Lung (tissue), 12 donors: ENCODE measurements around the gene KCND3. TPM values are rescaled to one million over a fixed set of nuclear protein-coding genes. Genes with fewer than 3 reads are reported as not detected.

Experiments
- ATAC-seq: fragments of 200-7000 bp; cut with Tn5 transposase; one replicate; pipeline ENCODE4 v1.9.1; 2020; ENCODE audit warnings: moderate number of reproducible peaks; ENCODE audit not compliant: insufficient read depth, low FRiP score
- DNase-seq, 3 donors: peaks; one replicate each; pipeline ENCODE4 v3.0.0-alpha.2; 2013 to 2017
- H3K27ac ChIP-seq, 2 donors: one replicate each; pipeline ENCODE4 v1.5.1; 2013; ENCODE audit warnings: mild to moderate bottlenecking in 2 of 2, moderate library complexity in 2 of 2, control low read depth in 1 of 2, inconsistent platforms in 1 of 2, low read depth in 1 of 2, low read length in 1 of 2
- H3K27me3 ChIP-seq, 3 donors: one replicate each; pipeline ENCODE4 v1.5.1; 2013; ENCODE audit warnings: low read length in 2 of 3; ENCODE audit not compliant: control insufficient read depth in 3 of 3, insufficient read depth in 3 of 3
- H3K36me3 ChIP-seq, 4 donors: one replicate each; pipeline ENCODE4 v1.5.1; 2013; ENCODE audit warnings: low read length in 4 of 4, mild to moderate bottlenecking in 1 of 4, moderate library complexity in 1 of 4; ENCODE audit not compliant: control insufficient read depth in 4 of 4, insufficient read depth in 4 of 4
- H3K4me1 ChIP-seq, 5 donors: one replicate each; pipeline ENCODE4 v1.5.1; 2013; ENCODE audit warnings: low read length in 5 of 5, mild to moderate bottlenecking in 2 of 5, moderate library complexity in 1 of 5; ENCODE audit not compliant: control insufficient read depth in 5 of 5, insufficient read depth in 5 of 5
- H3K4me3 ChIP-seq: one replicate; pipeline ENCODE4 v1.5.1; 2013; ENCODE audit warnings: mild to moderate bottlenecking, control low read depth, moderate library complexity
- H3K9ac ChIP-seq, 2 donors: one replicate each; pipeline ENCODE4 v1.5.1; 2013; ENCODE audit warnings: low read length in 2 of 2, control low read depth in 1 of 2; ENCODE audit not compliant: insufficient read depth in 1 of 2
- H3K9me3 ChIP-seq, 4 donors: one replicate each; pipeline ENCODE4 v1.5.1; 2013; ENCODE audit warnings: low read length in 3 of 4, mild to moderate bottlenecking in 1 of 4, moderate library complexity in 1 of 4; ENCODE audit not compliant: control insufficient read depth in 4 of 4, insufficient read depth in 3 of 4
- WGBS, 2 donors: extraction: QIAGEN DNeasy Blood & Tissue Kit; methylation state at CpG; one replicate each; pipeline ENCODE4 v1.1.7; 2013; 5-methylcytosine and 5-hydroxymethylcytosine counted together
- polyA plus RNA-seq, 2 donors: library from polyadenylated mRNA; stranded (reverse); fragments of 200-250 nt; gene quantifications; one replicate each; pipeline ENCODE4 v1.2.1, GENCODE V29; 2013
- total RNA-seq, 2 donors: library from RNA; depleted of rRNA in 1 of 2; stranded (reverse); fragments of >200 nt in 1 of 2; gene quantifications; one replicate each; pipeline ENCODE4 v1.2.1, GENCODE V29; 2014 to 2021
- TF ChIP-seq, protein P1 (sequence below): IDR thresholded peaks from 2 replicates; pipeline ENCODE4 v1.5.1; 2012; ENCODE audit warnings: mild to moderate bottlenecking; ENCODE audit errors: control extremely low read depth, extremely low read depth
- donor health status: control.
- donor health status: control.
- donor health status: Bipolar disorder and iron deficiency.
- donor health status: healthy.
- donor health status: DM: yes; HTN: yes; CAD: no.

The KCND3 gene
- total and polyA plus RNA-seq, 4 donors: 1.3 to 12.1 (median 4.9) TPM

DNA sequence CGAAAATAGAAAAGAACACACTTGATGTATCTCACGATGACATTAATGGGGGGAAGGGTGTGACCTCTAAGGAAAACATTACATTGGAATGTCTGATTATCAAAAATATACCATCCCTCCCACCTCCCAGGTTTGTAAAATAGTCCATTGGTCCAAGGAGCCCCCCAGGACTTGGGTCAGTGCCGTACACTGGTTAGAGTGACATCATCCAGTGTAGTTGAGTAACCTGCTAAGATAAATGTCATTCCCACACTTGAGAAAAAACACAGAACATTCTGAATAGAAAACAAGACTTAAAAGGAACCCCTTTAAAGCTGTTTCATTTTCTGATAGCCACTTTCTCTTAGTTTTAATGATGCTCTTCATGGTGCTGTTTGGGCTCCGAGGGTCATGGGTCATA is 218.6 kb downstream of the KCND3 start:
- Histone ChIP-seq H3K27me3 (no peaks in the 10 kb centered on the region), H3K4me1 (no peaks in the 10 kb centered on the region), H3K4me3 (no peak overlapping the region), H3K9ac (no peak overlapping the region), H3K27ac (no peak overlapping the region), H3K36me3 (peaks cover under 1 to 20% (median 12%) of the 10 kb centered on the region in 4 donors), H3K9me3 (no peaks in the 10 kb centered on the region)
- TF ChIP-seq, protein P1, sequence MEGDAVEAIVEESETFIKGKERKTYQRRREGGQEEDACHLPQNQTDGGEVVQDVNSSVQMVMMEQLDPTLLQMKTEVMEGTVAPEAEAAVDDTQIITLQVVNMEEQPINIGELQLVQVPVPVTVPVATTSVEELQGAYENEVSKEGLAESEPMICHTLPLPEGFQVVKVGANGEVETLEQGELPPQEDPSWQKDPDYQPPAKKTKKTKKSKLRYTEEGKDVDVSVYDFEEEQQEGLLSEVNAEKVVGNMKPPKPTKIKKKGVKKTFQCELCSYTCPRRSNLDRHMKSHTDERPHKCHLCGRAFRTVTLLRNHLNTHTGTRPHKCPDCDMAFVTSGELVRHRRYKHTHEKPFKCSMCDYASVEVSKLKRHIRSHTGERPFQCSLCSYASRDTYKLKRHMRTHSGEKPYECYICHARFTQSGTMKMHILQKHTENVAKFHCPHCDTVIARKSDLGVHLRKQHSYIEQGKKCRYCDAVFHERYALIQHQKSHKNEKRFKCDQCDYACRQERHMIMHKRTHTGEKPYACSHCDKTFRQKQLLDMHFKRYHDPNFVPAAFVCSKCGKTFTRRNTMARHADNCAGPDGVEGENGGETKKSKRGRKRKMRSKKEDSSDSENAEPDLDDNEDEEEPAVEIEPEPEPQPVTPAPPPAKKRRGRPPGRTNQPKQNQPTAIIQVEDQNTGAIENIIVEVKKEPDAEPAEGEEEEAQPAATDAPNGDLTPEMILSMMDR: no peak
- WGBS, 2 donors: 85 to 87% methylated on average over 4 of the region's 4 CpGs
- ATAC-seq (no peak), DNase-seq (no peak)

GRCh38 chr1:111769517-111770146 is 219.8 kb downstream of the KCND3 start:
- DNase-seq: peak; percentile 48 to 85 (median 83)
- peak; percentile 58 for ATAC-seq
- Histone ChIP-seq H3K9ac (no peak overlapping the region), H3K4me1 (no peaks in the 10 kb centered on the region), H3K4me3 (no peak overlapping the region), H3K36me3 (peaks cover 6 to 24% (median 16%) of the 10 kb centered on the region in 4 donors), H3K9me3 (no peaks in the 10 kb centered on the region), H3K27ac (no peak overlapping the region), H3K27me3 (no peaks in the 10 kb centered on the region)
- TF ChIP-seq, protein P1: peak; percentile 76
- WGBS, 2 donors: 38 to 45% methylated on average over 6 of the region's 6 CpGs

- Histone ChIP-seq H3K36me3 (peaks cover 6 to 25% (median 17%) of the 10 kb centered on the region in 4 donors), H3K9me3 (no peaks in the 10 kb centered on the region), H3K27ac (no peak overlapping the region), H3K27me3 (no peaks in the 10 kb centered on the region), H3K4me3 (no peak overlapping the region), H3K9ac (no peak overlapping the region), H3K4me1 (no peaks in the 10 kb centered on the region)
- no peak for ATAC-seq
- TF ChIP-seq, protein P1: no peak
- DNase-seq: no peak
Measured at GRCh38 chr1:111768625-111769024, 220.8 kb downstream of the KCND3 start.

DNA sequence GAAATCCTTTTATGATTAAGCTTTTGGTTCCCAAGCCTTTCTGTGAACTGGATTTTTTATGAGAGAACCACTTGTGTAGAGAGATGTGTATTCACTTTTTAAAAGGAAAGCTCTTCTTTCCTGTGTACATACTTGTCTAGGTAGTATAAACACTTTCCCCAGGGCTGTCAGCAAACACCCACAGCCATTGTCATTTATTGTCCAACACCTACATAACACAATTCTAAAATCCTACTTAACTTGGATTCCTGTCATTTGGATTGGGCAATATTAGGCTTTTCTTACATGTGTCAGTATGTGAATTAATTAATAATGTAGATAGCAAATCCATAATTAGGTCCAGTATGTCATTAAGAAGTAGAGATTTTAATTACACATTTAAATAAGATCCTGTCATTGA is 221.4 kb downstream of the KCND3 start:
- TF ChIP-seq, protein P1: no peak
- DNase-seq (no peak), ATAC-seq (no peak)
- Histone ChIP-seq H3K27ac (no peak overlapping the region), H3K9ac (no peak overlapping the region), H3K4me3 (no peak overlapping the region), H3K27me3 (no peaks in the 10 kb centered on the region), H3K9me3 (no peaks in the 10 kb centered on the region), H3K36me3 (peaks cover 8 to 27% (median 20%) of the 10 kb centered on the region in 4 donors), H3K4me1 (no peaks in the 10 kb centered on the region)
